Stimulated activated CD8-positive, alpha-beta memory T cell treated with anti-CD3 and anti-CD28 coated beads, Interleukin-15, amount 100 ng/mL, for 48 hours (primary cell): ENCODE results near the gene ACTL9.

Experiments
- DNase-seq, 2 donors: peaks; one replicate each; pipeline ENCODE4 v3.0.0-alpha.2; 2020; ENCODE audit warnings: low read depth in 2 of 2

Gene ACTL9

GRCh38 chr19:8684001-8684902 is 14.3 kb downstream of the ACTL9 start:
- no peak for DNase-seq

GRCh38 chr19:8682931-8683330 is 15.7 kb downstream of the ACTL9 start:
- no peak for DNase-seq

DNA sequence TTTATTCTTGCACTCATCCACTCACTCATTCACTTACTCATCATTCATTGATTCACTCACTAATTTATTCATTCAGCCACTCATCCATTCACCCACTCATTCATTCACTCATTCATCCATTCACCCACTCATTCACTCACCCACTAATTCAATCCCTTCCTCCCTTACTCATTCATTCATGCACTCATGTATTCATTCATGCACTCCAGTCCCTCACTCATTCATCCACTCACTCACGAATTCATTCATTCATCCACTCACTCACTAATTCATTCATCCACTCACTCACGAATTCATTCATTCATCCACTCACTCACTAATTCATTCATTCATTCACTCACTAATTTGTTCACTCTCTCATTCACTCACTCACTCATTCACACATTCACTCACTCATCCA is 16.1 kb downstream of the ACTL9 start:
- DNase-seq = no peak

- DNase-seq = no peak
Observed at GRCh38 chr19:8681345-8682029, 17.1 kb downstream of the ACTL9 start.

DNA sequence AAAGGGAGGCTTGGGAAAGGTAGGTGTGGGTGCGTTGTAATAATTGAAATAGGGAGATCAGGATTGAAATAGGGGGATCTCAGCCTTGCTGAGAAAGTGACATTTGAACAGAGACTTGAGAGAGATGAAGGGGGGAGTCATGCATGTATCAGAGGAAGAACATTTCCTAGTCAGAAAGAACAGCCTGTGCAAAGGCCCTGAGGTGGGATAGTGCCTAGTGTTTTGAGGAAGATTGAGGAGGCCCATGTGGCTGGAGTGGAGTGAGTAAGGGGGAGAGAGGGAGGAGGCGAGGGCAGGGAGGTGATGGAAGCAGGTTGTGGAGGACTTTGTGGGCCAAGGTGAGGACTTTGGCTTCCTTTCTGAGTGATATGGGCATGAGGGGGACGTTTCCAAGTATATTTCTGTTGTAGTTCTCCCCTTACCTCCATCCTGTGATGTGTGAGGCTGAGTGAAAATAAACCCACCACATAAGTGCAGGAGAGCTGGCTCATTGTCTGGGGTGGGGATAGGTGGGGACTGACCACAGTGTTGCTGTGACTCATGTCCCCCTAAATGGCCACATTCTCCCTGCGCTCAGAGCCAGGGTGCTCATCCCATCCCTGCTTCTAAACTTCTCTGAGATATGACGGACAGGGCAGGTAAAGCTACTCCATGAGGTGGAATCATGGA is 17.8 kb downstream of the ACTL9 start:
- no peak for DNase-seq

- no peak for DNase-seq
Observed at GRCh38 chr19:8678244-8678807, 20.3 kb downstream of the ACTL9 start.

DNA sequence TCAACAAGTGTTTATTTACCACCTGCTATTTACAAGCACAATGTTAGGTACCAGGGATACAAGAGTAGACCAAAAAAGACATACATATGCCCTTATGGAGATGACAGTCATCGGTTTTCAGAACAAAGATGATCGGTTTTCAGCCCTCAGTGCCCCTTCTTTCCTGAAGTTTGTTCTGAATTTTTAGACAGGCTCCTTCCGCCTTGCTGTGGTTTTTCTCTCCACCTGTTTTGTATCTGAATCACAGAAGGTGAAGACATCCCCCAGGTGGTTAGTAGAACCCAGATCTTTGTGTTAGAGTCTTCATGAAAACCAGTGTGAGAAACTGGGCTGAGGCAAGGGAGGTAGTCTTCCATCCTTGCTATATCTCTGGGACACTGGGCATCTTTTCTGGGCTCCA is 23.5 kb downstream of the ACTL9 start:
- no peak for DNase-seq

GRCh38 chr19:8673276-8673891 is 25.2 kb downstream of the ACTL9 start:
- DNase-seq = no peak

- DNase-seq = no peak
Observed at GRCh38 chr19:8666814-8667405, 31.7 kb downstream of the ACTL9 start.

GRCh38 chr19:8665468-8666213 is 33.0 kb downstream of the ACTL9 start:
- DNase-seq = no peak

DNA sequence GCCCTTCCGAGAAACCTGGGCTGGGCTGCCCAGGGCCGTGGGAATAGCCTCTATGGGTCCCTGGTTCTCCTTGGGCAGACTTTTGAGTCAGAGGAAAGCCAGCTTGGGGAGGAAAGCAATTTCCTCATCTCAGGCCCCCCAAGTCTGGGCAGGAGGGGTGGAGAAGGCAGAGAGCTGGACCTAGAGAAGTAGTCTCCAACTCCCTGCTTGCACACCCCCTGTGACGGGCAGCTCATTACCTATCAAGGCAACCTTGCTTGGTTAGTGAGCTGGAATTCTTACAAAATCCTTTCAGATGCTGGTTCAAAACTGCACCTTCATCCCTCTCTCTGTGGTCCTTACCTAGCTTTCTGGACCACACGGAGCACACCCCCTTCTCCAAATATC is 33.9 kb downstream of the ACTL9 start:
- DNase-seq = no peak

GRCh38 chr19:8663920-8664670 is 34.5 kb downstream of the ACTL9 start:
- peak in 1 of 2 donors; percentile 31 for DNase-seq

GRCh38 chr19:8662263-8662662 is 36.3 kb downstream of the ACTL9 start:
- DNase-seq = no peak

DNA sequence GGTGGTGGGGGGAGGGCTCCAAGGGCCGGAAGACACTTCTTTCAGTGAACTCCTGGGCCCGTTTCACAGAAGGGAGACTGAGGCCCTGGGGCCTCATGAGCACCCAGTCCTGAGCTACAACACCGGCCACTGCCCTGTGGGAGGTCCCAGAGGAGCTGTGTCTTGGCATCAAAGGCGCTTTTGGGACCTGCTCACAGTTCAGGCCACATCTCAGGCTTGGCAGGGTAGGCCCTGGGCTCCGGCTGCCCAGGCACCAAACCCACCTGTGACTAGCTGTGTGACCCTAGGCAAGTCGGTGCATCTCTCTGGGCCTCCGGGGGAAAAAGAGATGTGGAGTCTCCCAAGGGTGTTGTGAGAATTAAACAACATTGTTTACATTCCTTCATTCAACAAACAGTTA is 38.7 kb downstream of the ACTL9 start:
- no peak for DNase-seq

DNA sequence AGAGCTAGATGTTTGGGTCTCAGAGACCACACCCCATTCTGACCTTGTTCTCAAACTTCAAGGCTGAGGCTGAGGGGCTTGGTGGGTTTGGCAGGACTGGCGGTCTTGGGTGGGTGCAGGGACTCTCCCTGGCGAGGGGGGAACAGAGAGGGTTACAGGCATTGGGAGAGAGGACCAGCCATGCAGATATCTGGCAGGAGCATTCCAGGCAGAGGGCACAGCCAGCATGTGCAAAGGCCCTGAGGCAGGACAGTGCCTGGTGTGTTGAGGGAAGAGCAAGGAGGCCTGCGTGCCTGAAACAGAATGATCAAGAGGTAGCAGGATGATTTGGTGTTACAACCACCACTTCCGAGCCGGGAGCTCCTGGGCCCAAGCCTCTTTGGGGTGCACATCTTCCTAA is 40.7 kb downstream of the ACTL9 start:
- no peak for DNase-seq

GRCh38 chr19:8655340-8655709 is 43.3 kb downstream of the ACTL9 start:
- DNase-seq = peak in 1 of 2 donors; percentile 26

- DNase-seq = peak; percentile 39 to 48
Observed at GRCh38 chr19:8654591-8655339, 43.8 kb downstream of the ACTL9 start.

GRCh38 chr19:8648240-8648639 is 50.4 kb downstream of the ACTL9 start:
- DNase-seq = no peak
